HepG2 (cell line): ENCODE measurements around the gene RABGGTA. TPM values are rescaled to one million over a fixed set of nuclear protein-coding genes. Genes with fewer than 3 reads are reported as not detected.

Source experiments
- ATAC-seq: fragments of 200-7000 bp; cut with Tn5 transposase; 3 replicates; pipeline ENCODE4 v1.9.1; 2020; ENCODE audit warnings: mild to moderate bottlenecking, moderate library complexity
- BruUV-seq: library from RNA; stranded (reverse); fragments of 400-500 nt; replicated peaks from 2 replicates; lab custom pipeline; 2021; lab: Mats Ljungman, UMichigan
- CTCF ChIA-PET: fragments of 300-600 bp; formaldehyde crosslinking; extraction: SDS; loops from one replicate; lab custom pipeline; 2021; ENCODE audit warnings: low total read pairs, inconsistent platforms, low intra/inter-chr PET ratio; lab: Yijun Ruan, JAX
- POLR2A ChIA-PET: fragments of 350-600 bp; sonication (Branson Sonifier 250); formaldehyde crosslinking; loops from one replicate; lab custom pipeline; 2020; ENCODE audit warnings: antibody characterized with exemption, inconsistent platforms; lab: Yijun Ruan, JAX
- DNase-seq: peaks from one replicate; pipeline ENCODE4 v3.0.0-alpha.2; 2015; ENCODE audit warnings: low spot score
- FAIRE-seq: peaks from 3 replicates; lab custom pipeline; 2011; peaks lifted over from hg19 to GRCh38; lab: Jason Lieb, UNC
- H2AFZ ChIP-seq: one replicate; pipeline ENCODE4 v1.6.1; 2011; ENCODE audit warnings: low read length, inconsistent platforms
- H3K27ac ChIP-seq: fragments of 300-600 bp; 3 replicates; pipeline ENCODE4 v1.8.0; 2011; ENCODE audit warnings: mixed run types, mild to moderate bottlenecking, mixed read lengths, low read length, inconsistent platforms; ENCODE audit not compliant: insufficient read depth; ENCODE audit errors: extremely low read length
- H3K27me3 ChIP-seq, 2 experiments: fragments of 200-600 bp in 1 of 2; 2 replicates in 1 of 2; 3 replicates in 1 of 2; pipeline versions ENCODE4 v1.6.0 to v1.8.0; 2011; ENCODE audit warnings: low read length in 2 of 2, mild to moderate bottlenecking in 2 of 2, moderate library complexity in 2 of 2, inconsistent platforms in 1 of 2; ENCODE audit not compliant: insufficient read depth in 2 of 2, control insufficient read depth in 1 of 2
- H3K36me3 ChIP-seq, 2 experiments: fragments of 200-600 bp in 1 of 2; replicated peaks in 1 of 2; 2 replicates in 1 of 2; 3 replicates in 1 of 2; pipeline versions ENCODE4 v1.5.1 to v1.8.0; 2011; ENCODE audit warnings: low read length in 2 of 2, inconsistent platforms in 1 of 2; ENCODE audit not compliant: insufficient read depth in 2 of 2, control insufficient read depth in 1 of 2
- H3K4me1 ChIP-seq: 2 replicates; pipeline ENCODE4 v1.5.1; 2012; ENCODE audit warnings: low read length, inconsistent platforms; ENCODE audit not compliant: insufficient read depth
- H3K4me2 ChIP-seq: 2 replicates; pipeline ENCODE4 v1.6.0; 2011; ENCODE audit warnings: low read depth, low read length, inconsistent platforms
- H3K4me3 ChIP-seq, 3 experiments: fragments of 200-600 bp in 1 of 3; sonication (generic), shearing (Covaris generic) in 1 of 3; replicated peaks in 1 of 3; 2 replicates each; pipeline ENCODE4 v1.5.1; 2011 to 2016; ENCODE audit warnings: low read length in 3 of 3, inconsistent platforms in 2 of 3, low read depth in 2 of 3, mild to moderate bottlenecking in 2 of 3, control low read depth in 1 of 3, mixed read lengths in 1 of 3; ENCODE audit not compliant: insufficient read depth in 1 of 3
- H3K79me2 ChIP-seq: one replicate; pipeline ENCODE4 v1.6.1; 2011; ENCODE audit warnings: low read length, inconsistent platforms; ENCODE audit not compliant: insufficient read depth
- H3K9ac ChIP-seq: 2 replicates; pipeline ENCODE4 v1.6.0; 2011; ENCODE audit warnings: mild to moderate bottlenecking, low read depth, low read length, inconsistent platforms; ENCODE audit not compliant: insufficient read depth
- H3K9me3 ChIP-seq: 2 replicates; pipeline ENCODE4 v1.5.1; 2012; ENCODE audit warnings: mild to moderate bottlenecking, low read length
- H4K20me1 ChIP-seq: 2 replicates; pipeline ENCODE4 v1.6.0; 2011; ENCODE audit warnings: inconsistent platforms, mild to moderate bottlenecking, low read length, moderate library complexity; ENCODE audit not compliant: insufficient read depth
- ATF5 ChIP-seq: sonication (generic); formaldehyde crosslinking; IDR thresholded peaks from 2 replicates; pipeline ENCODE4 v1.4.0; 2020; ENCODE audit warnings: mild to moderate bottlenecking, low read depth, missing genetic modification reagents
- HES4 ChIP-seq: sonication (generic); formaldehyde crosslinking; IDR thresholded peaks from 2 replicates; pipeline ENCODE4 v1.9.0; 2021; ENCODE audit warnings: mild to moderate bottlenecking, missing genetic modification reagents, borderline replicate concordance
- KAT7 ChIP-seq: IDR thresholded peaks from 2 replicates; pipeline ENCODE4 v1.6.1; 2018; ENCODE audit warnings: borderline replicate concordance, missing compliant biosample characterization
- MEIS2 ChIP-seq: sonication (generic); formaldehyde crosslinking; IDR thresholded peaks from 2 replicates; pipeline ENCODE4 v1.9.0; 2021; ENCODE audit warnings: mild to moderate bottlenecking, missing genetic modification reagents
- NFIB ChIP-seq: sonication (generic); formaldehyde crosslinking; IDR thresholded peaks from 2 replicates; pipeline ENCODE4 v1.9.0; 2021; ENCODE audit warnings: missing genetic modification reagents, mild to moderate bottlenecking, borderline replicate concordance
- REL ChIP-seq: sonication (generic); formaldehyde crosslinking; conservative IDR thresholded peaks from 2 replicates; pipeline ENCODE4 v1.8.0; 2022; ENCODE audit warnings: mild to moderate bottlenecking, missing genetic modification reagents, moderate library complexity
- ZBTB46 ChIP-seq: sonication (generic); formaldehyde crosslinking; IDR thresholded peaks from 2 replicates; pipeline ENCODE4 v1.4.0; 2020; ENCODE audit warnings: mild to moderate bottlenecking, missing genetic modification reagents, borderline replicate concordance
- ZNF326 ChIP-seq: sonication (generic); formaldehyde crosslinking; IDR thresholded peaks from 2 replicates; pipeline ENCODE4 v1.4.0; 2020; ENCODE audit warnings: missing genetic modification reagents, borderline replicate concordance
- ZNF44 ChIP-seq: sonication (generic); formaldehyde crosslinking; IDR thresholded peaks from 2 replicates; pipeline ENCODE4 v1.5.1; 2020; ENCODE audit warnings: mild to moderate bottlenecking, missing genetic modification reagents
- ZNF460 ChIP-seq: sonication (generic); formaldehyde crosslinking; IDR thresholded peaks from 2 replicates; pipeline ENCODE4 v1.5.1; 2020; ENCODE audit warnings: missing genetic modification reagents, mild to moderate bottlenecking, borderline replicate concordance
- ZNF572 ChIP-seq: sonication (generic); formaldehyde crosslinking; IDR thresholded peaks from 2 replicates; pipeline ENCODE4 v1.5.1; 2020; ENCODE audit warnings: mild to moderate bottlenecking, missing genetic modification reagents
- ZNF589 ChIP-seq: sonication (generic); formaldehyde crosslinking; conservative IDR thresholded peaks from 2 replicates; pipeline ENCODE4 v1.8.0; 2022; ENCODE audit warnings: mild to moderate bottlenecking, moderate library complexity, missing genetic modification reagents
- ZNF619 ChIP-seq: sonication (generic); formaldehyde crosslinking; IDR thresholded peaks from 2 replicates; pipeline ENCODE4 v1.4.0; 2020; ENCODE audit warnings: mild to moderate bottlenecking, missing genetic modification reagents
- ZSCAN30 ChIP-seq: sonication (generic); formaldehyde crosslinking; IDR thresholded peaks from 2 replicates; pipeline ENCODE4 v1.5.0; 2020; ENCODE audit warnings: mild to moderate bottlenecking, missing genetic modification reagents
- WGBS: methylation state at CpG from one replicate; pipeline ENCODE4 v1.1.6; 2017; ENCODE audit warnings: low lambda C conversion rate; 5-methylcytosine and 5-hydroxymethylcytosine counted together
- in situ Hi-C: cut with HindIII; loops from 2 replicates; pipeline ENCODE4 v1.10.0; 2017; ENCODE audit warnings: low pct_unique_long_range_greater_than_20kb; ENCODE audit not compliant: extremely low pct_ligation_motif_present
- intact Hi-C: fragments of 100-400 bp; cut with micrococcal nuclease; formaldehyde crosslinking; loops from one replicate; pipeline ENCODE4 v1.10.0; 2022; ENCODE audit not compliant: unreplicated experiment
- polyA plus RNA-seq, 8 experiments: library from polyadenylated mRNA; depleted of rRNA in 3 of 8; stranded (reverse) in 7 of 8; unstranded in 1 of 8; fragments of >200 nt; fragmentation: Illumina TruSeq in 4 of 8; extraction: Trizol in 4 of 8; gene quantifications; 2 replicates each; pipeline versions ENCODE4 v1.2.1 to v1.2.3, GENCODE V29; 2011 to 2016; ENCODE audit warnings: low read depth in 4 of 8, missing spikeins in 1 of 8, mixed read lengths in 1 of 8; ENCODE audit not compliant: insufficient read depth in 1 of 8
- total RNA-seq, 5 experiments: library from RNA; depleted of rRNA; stranded (reverse); fragments of >200 nt; fragmentation: Illumina TruSeq; extraction: Trizol; gene quantifications; 2 replicates each; pipeline ENCODE4 v1.2.3, GENCODE V29; 2016; ENCODE audit warnings: low read depth in 1 of 5
- TF ChIP-seq, protein P1 (sequence below): sonication (generic); formaldehyde crosslinking; IDR thresholded peaks from 2 replicates; pipeline ENCODE4 v1.5.1; 2020; ENCODE audit warnings: mild to moderate bottlenecking, missing genetic modification reagents, moderate library complexity
- TF ChIP-seq, protein P2 (sequence below): sonication (generic); formaldehyde crosslinking; IDR thresholded peaks from 2 replicates; pipeline ENCODE4 v1.5.0; 2020; ENCODE audit warnings: missing genetic modification reagents, mild to moderate bottlenecking, borderline replicate concordance

The RABGGTA gene
- total and polyA plus RNA-seq, 2 of the 13 experiments (the other 11 are each of a cell fraction or from before 2014, with no cell fraction given), result 57.9 to 90.8 TPM

DNA sequence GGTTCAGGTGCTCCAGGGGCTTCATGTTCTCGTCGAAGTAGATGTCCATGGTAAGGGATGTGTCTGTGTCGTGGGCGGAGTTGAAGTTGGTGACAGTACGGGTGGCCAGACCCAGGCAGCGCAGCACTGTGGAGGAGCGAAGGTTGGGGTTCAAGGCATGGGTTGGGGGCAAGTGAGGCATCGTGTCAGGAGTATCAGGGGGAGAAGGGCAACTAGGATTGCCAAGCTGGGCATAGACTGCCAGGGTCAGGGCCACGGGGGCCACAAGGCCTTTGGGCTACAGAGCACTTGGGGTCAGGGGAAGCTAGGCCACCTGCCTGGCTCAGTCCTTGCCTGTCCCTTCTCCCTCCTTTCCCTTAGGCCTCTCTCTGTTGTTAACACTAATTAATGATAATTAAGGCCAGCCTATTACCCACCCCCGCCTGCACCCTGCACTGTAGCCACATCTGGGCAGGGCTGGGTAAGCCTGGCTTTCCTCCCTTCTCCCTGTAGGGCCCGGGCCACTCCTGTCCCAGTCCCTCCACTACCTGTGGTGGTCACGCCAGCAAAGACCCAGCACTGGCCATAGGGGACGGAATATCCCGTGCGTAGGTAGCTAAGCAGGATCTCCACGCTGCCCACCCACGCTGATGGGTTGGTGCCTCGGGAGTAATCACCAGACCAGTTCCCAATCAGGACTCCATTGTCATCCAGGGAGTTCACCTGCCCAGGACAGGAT lies 12.7 kb downstream of the RABGGTA start:
- 96% methylated on average over 18 of the region's 18 CpGs for WGBS
- Histone ChIP-seq H3K27ac (no peak overlapping the region), H3K4me1 (peaks cover 33% of the 10 kb centered on the region), H3K4me2 (no peak overlapping the region), H3K9ac (no peak overlapping the region), H3K79me2 (no peaks in the 10 kb centered on the region), H2AFZ (no peak overlapping the region), H3K9me3 (no peaks in the 10 kb centered on the region), H3K27me3 (no peaks in the 10 kb centered on the region), H4K20me1 (no peaks in the 10 kb centered on the region), H3K36me3 (peaks cover 0 to 1% of the 10 kb centered on the region in 2 experiments; a peak in 1 of 5 replicates), H3K4me3 (no peak overlapping the region)
- ATAC-seq (no peak), DNase-seq (no peak), FAIRE-seq (no peak)
- POLR2A ChIA-PET, result interaction anchor here (0.9 to 13.2 kb wide), 4 partner anchors 11 to 171 kb away, joined by 3 to 254 read pairs (median 24); partner anchors contain the start of genes CBLN3, KHNYN, RABGGTA and TINF2
- CTCF ChIA-PET, result no interaction called here
- intact Hi-C loops, result no loop called here
- in situ Hi-C loops, result no loop called here
- no TSS peak for BruUV-seq
- TF ChIP-seq MEIS2 (no peak), ZNF572 (0 out of 2 replicates have a peak, but pooled peaks have one; percentile 19), ZNF326 (CRISPR knock-in tag) (no peak), REL (no peak), ATF5 (CRISPR knock-in tag) (no peak), ZNF460 (CRISPR knock-in tag) (no peak), HES4 (CRISPR knock-in tag) (no peak), KAT7 (CRISPR knock-in tag) (no peak), ZNF619 (CRISPR knock-in tag) (no peak), ZNF44 (CRISPR knock-in tag) (no peak), NFIB (CRISPR knock-in tag) (peak; percentile 33), ZNF589 (no peak), ZSCAN30 (CRISPR knock-in tag) (no peak), ZBTB46 (CRISPR knock-in tag) (no peak)
- TF ChIP-seq, protein P1, sequence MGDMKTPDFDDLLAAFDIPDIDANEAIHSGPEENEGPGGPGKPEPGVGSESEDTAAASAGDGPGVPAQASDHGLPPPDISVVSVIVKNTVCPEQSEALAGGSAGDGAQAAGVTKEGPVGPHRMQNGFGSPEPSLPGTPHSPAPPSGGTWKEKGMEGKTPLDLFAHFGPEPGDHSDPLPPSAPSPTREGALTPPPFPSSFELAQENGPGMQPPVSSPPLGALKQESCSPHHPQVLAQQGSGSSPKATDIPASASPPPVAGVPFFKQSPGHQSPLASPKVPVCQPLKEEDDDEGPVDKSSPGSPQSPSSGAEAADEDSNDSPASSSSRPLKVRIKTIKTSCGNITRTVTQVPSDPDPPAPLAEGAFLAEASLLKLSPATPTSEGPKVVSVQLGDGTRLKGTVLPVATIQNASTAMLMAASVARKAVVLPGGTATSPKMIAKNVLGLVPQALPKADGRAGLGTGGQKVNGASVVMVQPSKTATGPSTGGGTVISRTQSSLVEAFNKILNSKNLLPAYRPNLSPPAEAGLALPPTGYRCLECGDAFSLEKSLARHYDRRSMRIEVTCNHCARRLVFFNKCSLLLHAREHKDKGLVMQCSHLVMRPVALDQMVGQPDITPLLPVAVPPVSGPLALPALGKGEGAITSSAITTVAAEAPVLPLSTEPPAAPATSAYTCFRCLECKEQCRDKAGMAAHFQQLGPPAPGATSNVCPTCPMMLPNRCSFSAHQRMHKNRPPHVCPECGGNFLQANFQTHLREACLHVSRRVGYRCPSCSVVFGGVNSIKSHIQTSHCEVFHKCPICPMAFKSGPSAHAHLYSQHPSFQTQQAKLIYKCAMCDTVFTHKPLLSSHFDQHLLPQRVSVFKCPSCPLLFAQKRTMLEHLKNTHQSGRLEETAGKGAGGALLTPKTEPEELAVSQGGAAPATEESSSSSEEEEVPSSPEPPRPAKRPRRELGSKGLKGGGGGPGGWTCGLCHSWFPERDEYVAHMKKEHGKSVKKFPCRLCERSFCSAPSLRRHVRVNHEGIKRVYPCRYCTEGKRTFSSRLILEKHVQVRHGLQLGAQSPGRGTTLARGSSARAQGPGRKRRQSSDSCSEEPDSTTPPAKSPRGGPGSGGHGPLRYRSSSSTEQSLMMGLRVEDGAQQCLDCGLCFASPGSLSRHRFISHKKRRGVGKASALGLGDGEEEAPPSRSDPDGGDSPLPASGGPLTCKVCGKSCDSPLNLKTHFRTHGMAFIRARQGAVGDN (CRISPR knock-in tag), result peak; percentile 30
- TF ChIP-seq, protein P2, sequence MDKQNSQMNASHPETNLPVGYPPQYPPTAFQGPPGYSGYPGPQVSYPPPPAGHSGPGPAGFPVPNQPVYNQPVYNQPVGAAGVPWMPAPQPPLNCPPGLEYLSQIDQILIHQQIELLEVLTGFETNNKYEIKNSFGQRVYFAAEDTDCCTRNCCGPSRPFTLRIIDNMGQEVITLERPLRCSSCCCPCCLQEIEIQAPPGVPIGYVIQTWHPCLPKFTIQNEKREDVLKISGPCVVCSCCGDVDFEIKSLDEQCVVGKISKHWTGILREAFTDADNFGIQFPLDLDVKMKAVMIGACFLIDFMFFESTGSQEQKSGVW, result no peak
